ENCODE measurements around the gene RERG. TPM values are rescaled to one million over a fixed set of nuclear protein-coding genes. Genes with fewer than 3 reads are reported as not detected.
"Not testable (repeated sequence)": the region's sequence is repeated elsewhere in the genome, so short reads cannot be mapped to it uniquely, and the experiment has no call there.

Gene RERG
- polyA plus RNA-seq, 1 experiment = not detected

DNA sequence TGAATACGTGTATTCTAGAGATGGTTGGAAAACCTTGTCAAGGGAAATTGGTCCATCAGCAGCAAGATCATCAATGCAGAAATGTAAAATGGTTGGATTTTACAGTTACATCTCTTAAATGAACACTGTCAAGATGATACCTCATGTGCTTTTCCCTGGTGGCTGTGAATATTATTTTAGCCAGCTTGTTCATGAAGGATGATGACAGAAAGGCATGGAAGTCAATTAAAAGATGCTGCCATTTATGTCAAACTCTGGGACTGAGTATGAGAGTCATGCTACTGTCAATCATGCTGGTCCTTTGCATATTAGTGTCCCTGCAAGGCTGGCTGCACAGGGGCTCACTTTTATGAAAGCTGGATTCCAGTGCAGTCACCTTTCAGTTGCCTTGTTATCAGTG is 10.3 kb upstream of the RERG start:
- POLR2A ChIA-PET = no interaction called here

DNA sequence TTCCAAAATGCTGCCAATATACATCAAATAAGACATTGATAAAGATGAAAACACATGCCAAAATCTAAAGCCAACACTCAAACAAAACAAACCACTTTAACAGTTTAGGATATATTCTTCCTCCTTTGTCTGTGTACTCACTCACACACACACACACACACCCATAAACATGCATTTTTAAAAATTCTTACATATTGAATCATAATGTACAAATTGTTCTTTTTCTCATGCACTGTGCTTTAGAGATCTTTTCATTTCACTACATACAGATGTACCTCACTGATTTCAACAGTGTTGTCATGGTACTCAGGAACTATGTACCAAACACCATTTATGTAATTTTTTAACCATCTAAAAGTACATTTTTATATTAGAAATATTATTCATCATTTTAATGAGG is 9.5 kb upstream of the RERG start:
- no peak for DNase-seq (ENCODE audit: low read depth)
- H3K27me3 ChIP-seq (ENCODE audit: control insufficient read depth, insufficient read depth, low read length) = peaks cover 1% of the 10 kb centered on the region; the same call in 1 of the 2 replicates
- no peak overlapping the region for H3K4me3 ChIP-seq (ENCODE audit: low read depth, low read length)
- POLR2A ChIA-PET = no interaction called here
- CTCF ChIA-PET = interaction anchor here (1.9 to 3.4 kb wide), 2 partner anchors 9 to 10 kb away, joined by 16 to 33 read pairs; partner anchors contain the start of gene RERG
- TF ChIP-seq, protein P1, sequence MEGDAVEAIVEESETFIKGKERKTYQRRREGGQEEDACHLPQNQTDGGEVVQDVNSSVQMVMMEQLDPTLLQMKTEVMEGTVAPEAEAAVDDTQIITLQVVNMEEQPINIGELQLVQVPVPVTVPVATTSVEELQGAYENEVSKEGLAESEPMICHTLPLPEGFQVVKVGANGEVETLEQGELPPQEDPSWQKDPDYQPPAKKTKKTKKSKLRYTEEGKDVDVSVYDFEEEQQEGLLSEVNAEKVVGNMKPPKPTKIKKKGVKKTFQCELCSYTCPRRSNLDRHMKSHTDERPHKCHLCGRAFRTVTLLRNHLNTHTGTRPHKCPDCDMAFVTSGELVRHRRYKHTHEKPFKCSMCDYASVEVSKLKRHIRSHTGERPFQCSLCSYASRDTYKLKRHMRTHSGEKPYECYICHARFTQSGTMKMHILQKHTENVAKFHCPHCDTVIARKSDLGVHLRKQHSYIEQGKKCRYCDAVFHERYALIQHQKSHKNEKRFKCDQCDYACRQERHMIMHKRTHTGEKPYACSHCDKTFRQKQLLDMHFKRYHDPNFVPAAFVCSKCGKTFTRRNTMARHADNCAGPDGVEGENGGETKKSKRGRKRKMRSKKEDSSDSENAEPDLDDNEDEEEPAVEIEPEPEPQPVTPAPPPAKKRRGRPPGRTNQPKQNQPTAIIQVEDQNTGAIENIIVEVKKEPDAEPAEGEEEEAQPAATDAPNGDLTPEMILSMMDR (IDR thresholded peaks at IDR 0.05; ENCODE audit: insufficient read depth, low read depth, low read length) = no peak
- H3K36me3 ChIP-seq (ENCODE audit: control insufficient read depth, insufficient read depth, low read length) = no peaks in the 10 kb centered on the region

More for the DNA sequence above, 10.3 kb upstream of the RERG start:
- peaks cover 1% of the 10 kb centered on the region; the same call in 1 of the 2 replicates for H3K27me3 ChIP-seq (ENCODE audit: control insufficient read depth, insufficient read depth, low read length)
- CTCF ChIA-PET = interaction anchor here (0.6 to 3.4 kb wide), 2 partner anchors 10 to 28 kb away, joined by 3 to 33 read pairs; partner anchors contain the start of gene RERG
- H3K4me3 ChIP-seq (ENCODE audit: low read depth, low read length) = no peak overlapping the region
- no peak for DNase-seq (ENCODE audit: low read depth)
- TF ChIP-seq, protein P1 (IDR thresholded peaks at IDR 0.05; ENCODE audit: insufficient read depth, low read depth, low read length) = no peak
- no peaks in the 10 kb centered on the region for H3K36me3 ChIP-seq (ENCODE audit: control insufficient read depth, insufficient read depth, low read length)

DNA sequence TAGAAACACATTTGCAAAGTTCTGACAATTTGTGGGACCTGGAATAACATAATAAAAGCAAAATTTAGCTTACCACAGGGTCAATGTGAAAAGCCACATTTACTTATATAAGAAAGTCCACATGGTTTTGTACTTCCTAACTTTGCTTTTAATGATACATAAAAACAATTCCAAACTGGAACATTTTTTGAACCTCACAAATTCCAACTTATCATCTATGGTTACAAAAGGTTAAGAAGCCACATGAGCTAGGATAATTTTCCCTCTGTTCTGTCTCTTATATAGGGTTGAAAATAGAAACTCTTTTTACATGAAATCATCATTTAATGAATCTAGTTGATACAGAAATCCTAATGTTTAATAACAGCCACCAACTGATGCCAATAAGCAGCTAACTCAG is 8.9 kb upstream of the RERG start:
- no peak for DNase-seq (ENCODE audit: low read depth)
- CTCF ChIA-PET = interaction anchor here (1.3 to 1.9 kb wide), 2 partner anchors 9 to 47 kb away, joined by 3 to 16 read pairs; partner anchors contain the start of gene RERG
- H3K27me3 ChIP-seq (ENCODE audit: control insufficient read depth, insufficient read depth, low read length) = peaks cover 1% of the 10 kb centered on the region; the same call in 1 of the 2 replicates
- no peaks in the 10 kb centered on the region for H3K36me3 ChIP-seq (ENCODE audit: control insufficient read depth, insufficient read depth, low read length)
- no peak overlapping the region for H3K4me3 ChIP-seq (ENCODE audit: low read depth, low read length)
- TF ChIP-seq, protein P1 (IDR thresholded peaks at IDR 0.05; ENCODE audit: insufficient read depth, low read depth, low read length) = no peak
- POLR2A ChIA-PET = no interaction called here

DNA sequence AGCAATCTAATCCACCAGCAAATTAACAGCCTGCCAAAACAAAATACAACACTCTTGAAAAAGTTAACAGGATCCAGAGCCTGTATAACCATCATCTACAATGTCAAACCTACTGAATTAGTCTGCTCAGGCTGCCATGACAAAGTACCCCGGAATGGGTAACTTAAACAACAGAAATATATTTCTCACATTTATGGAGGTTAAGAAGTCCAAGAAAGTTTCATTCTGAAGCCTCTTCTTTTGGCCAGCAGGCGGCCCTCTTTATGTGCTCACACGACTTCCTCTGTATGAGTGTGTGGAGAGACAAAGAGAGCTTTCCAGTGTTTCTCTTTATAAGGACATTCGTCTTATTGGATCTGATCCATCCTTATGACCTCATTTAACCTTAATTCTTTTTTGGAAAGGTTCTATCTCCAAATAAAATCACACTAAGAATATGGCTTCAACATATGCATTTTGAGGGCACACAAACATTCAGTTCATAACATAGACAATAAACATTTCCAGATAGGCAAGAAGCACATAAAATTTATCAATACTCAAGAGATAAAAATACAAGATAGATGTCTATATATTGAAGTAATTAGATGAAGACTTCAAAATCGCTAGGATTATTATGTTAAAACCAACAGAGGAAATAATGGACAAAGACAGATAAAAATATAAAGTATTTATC is 5.9 kb upstream of the RERG start:
- CTCF ChIA-PET = interaction anchor here (0.9 to 1.9 kb wide), 5 partner anchors 11 to 423 kb away, joined by 3 to 7 read pairs (median 3); no protein-coding TSS in a partner anchor
- Histone ChIP-seq H3K36me3 (ENCODE audit: control insufficient read depth, insufficient read depth, low read length) (no peaks in the 10 kb centered on the region), H3K4me3 (ENCODE audit: low read depth, low read length) (no peak overlapping the region), H3K27me3 (ENCODE audit: control insufficient read depth, insufficient read depth, low read length) (peaks cover 7% of the 10 kb centered on the region)
- TF ChIP-seq, protein P1 (IDR thresholded peaks at IDR 0.05; ENCODE audit: insufficient read depth, low read depth, low read length) = peak; percentile 69
- POLR2A ChIA-PET = no interaction called here
- no peak for DNase-seq (ENCODE audit: low read depth)

DNA sequence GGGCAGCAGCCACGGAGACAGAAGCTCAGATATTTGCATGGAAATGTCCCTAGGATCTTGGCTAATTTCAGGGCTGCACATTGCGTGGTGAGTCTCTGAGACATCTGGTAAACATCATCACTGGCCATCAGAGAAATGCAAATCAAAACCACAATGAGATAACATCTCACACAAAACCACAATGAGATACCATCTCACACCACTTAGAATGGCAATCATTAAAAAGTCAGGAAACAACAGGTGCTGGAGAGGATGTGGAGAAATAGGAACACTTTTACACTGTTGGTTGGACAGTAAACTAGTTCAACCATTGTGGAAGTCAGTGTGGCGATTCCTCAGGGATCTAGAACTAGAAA is 4.6 kb upstream of the RERG start:
- CTCF ChIA-PET = interaction anchor here (1.9 kb wide), 1 partner anchor 10 kb away, joined by 7 read pairs; no protein-coding TSS in a partner anchor
- H3K27me3 ChIP-seq (ENCODE audit: control insufficient read depth, insufficient read depth, low read length) = peaks cover 12% of the 10 kb centered on the region
- H3K36me3 ChIP-seq (ENCODE audit: control insufficient read depth, insufficient read depth, low read length); H3K4me3 ChIP-seq (ENCODE audit: low read depth, low read length); POLR2A ChIA-PET; DNase-seq (ENCODE audit: low read depth): not testable (repeated sequence)
